Stimulated activated memory B cell treated with anti-CD40 and anti-IgM and Interleukin-4, amounts not matched to agents 10 μg/mL and 1 μg/mL and 100 μg/mL, for 72 hours (primary cell): ENCODE measurements around the gene TNS2.
A peak's percentile ranks its signal among the peaks of the same experiment; 100 is the strongest.
"Not testable (repeated sequence)": the region's sequence is repeated elsewhere in the genome, so short reads cannot be mapped to it uniquely, and the experiment has no call there.

Experiments
- ATAC-seq: fragments of 150-1000 bp; cut with Tn5 transposase; 2 replicates; pipeline ENCODE4 v1.10.0; 2021
- H3K27ac Mint-ChIP-seq: one replicate; pipeline ENCODE4 v1.8.0; 2022; ENCODE audit warnings: mild to moderate bottlenecking, mixed read lengths
- H3K27me3 Mint-ChIP-seq: one replicate; pipeline ENCODE4 v1.8.0; 2022; ENCODE audit warnings: mixed read lengths
- H3K36me3 Mint-ChIP-seq: one replicate; pipeline ENCODE4 v1.8.0; 2022; ENCODE audit warnings: mixed read lengths
- H3K4me1 Mint-ChIP-seq: one replicate; pipeline ENCODE4 v1.8.0; 2022; ENCODE audit warnings: mixed read lengths
- H3K4me3 Mint-ChIP-seq: one replicate; pipeline ENCODE4 v1.8.0; 2022; ENCODE audit warnings: mild to moderate bottlenecking, moderate library complexity, mixed read lengths
- H3K9me3 Mint-ChIP-seq: one replicate; pipeline ENCODE4 v1.8.0; 2022; ENCODE audit warnings: mixed read lengths

TNS2 gene

GRCh38 chr12:53027014-53027413 lies 22.9 kb upstream of the TNS2 start:
- ATAC-seq, H3K27ac Mint-ChIP-seq, H3K4me1 Mint-ChIP-seq, H3K9me3 Mint-ChIP-seq, H3K27me3 Mint-ChIP-seq, H3K4me3 Mint-ChIP-seq: not testable (repeated sequence)
- peaks cover 59% of the 10 kb centered on the region for H3K36me3 Mint-ChIP-seq

GRCh38 chr12:53031616-53032015 lies 18.2 kb upstream of the TNS2 start:
- no peak overlapping the region for H3K27ac Mint-ChIP-seq
- no peak overlapping the region for H3K4me3 Mint-ChIP-seq
- H3K27me3 Mint-ChIP-seq = no peaks in the 10 kb centered on the region
- no peak for ATAC-seq
- H3K4me1 Mint-ChIP-seq = no peaks in the 10 kb centered on the region
- peaks cover 63% of the 10 kb centered on the region for H3K36me3 Mint-ChIP-seq
- no peaks in the 10 kb centered on the region for H3K9me3 Mint-ChIP-seq

- ATAC-seq, H3K9me3 Mint-ChIP-seq, H3K27me3 Mint-ChIP-seq, H3K4me3 Mint-ChIP-seq, H3K27ac Mint-ChIP-seq, H3K4me1 Mint-ChIP-seq: not testable (repeated sequence)
- H3K36me3 Mint-ChIP-seq = peaks cover 65% of the 10 kb centered on the region
These were observed 16.0 kb upstream of the TNS2 start for GRCh38 chr12:53033832-53034231.

- Mint-ChIP-seq H3K9me3 (no peaks in the 10 kb centered on the region), H3K4me3 (no peak overlapping the region), H3K27me3 (no peaks in the 10 kb centered on the region), H3K4me1 (peaks cover 8% of the 10 kb centered on the region), H3K27ac (no peak overlapping the region), H3K36me3 (peaks cover 70% of the 10 kb centered on the region)
- ATAC-seq = no peak
These were observed 15.4 kb upstream of the TNS2 start for GRCh38 chr12:53034459-53034858.

GRCh38 chr12:53036802-53037201 lies 13.1 kb upstream of the TNS2 start:
- no peak overlapping the region for H3K4me3 Mint-ChIP-seq
- no peak for ATAC-seq
- peaks cover 8% of the 10 kb centered on the region for H3K4me1 Mint-ChIP-seq
- H3K27ac Mint-ChIP-seq = no peak overlapping the region
- H3K27me3 Mint-ChIP-seq = no peaks in the 10 kb centered on the region
- peaks cover 61% of the 10 kb centered on the region for H3K36me3 Mint-ChIP-seq
- no peaks in the 10 kb centered on the region for H3K9me3 Mint-ChIP-seq

GRCh38 chr12:53039851-53040250 lies 10.0 kb upstream of the TNS2 start:
- H3K4me3 Mint-ChIP-seq = no peak overlapping the region
- H3K36me3 Mint-ChIP-seq = peaks cover 48% of the 10 kb centered on the region
- ATAC-seq = no peak
- H3K4me1 Mint-ChIP-seq = peaks cover 8% of the 10 kb centered on the region
- H3K27me3 Mint-ChIP-seq = no peaks in the 10 kb centered on the region
- H3K9me3 Mint-ChIP-seq = no peaks in the 10 kb centered on the region
- no peak overlapping the region for H3K27ac Mint-ChIP-seq

- H3K27ac Mint-ChIP-seq = no peak overlapping the region
- no peak overlapping the region for H3K4me3 Mint-ChIP-seq
- ATAC-seq = no peak
These were observed 7.0 kb upstream of the TNS2 start for GRCh38 chr12:53042607-53043454.

GRCh38 chr12:53044052-53044581 lies 5.7 kb upstream of the TNS2 start:
- Mint-ChIP-seq H3K36me3 (peaks cover 13% of the 10 kb centered on the region), H3K4me1 (peaks cover 16% of the 10 kb centered on the region), H3K27ac (no peak overlapping the region), H3K27me3 (no peaks in the 10 kb centered on the region), H3K9me3 (no peaks in the 10 kb centered on the region), H3K4me3 (no peak overlapping the region)
- ATAC-seq = no peak

More at GRCh38 chr12:53042607-53043454, 7.0 kb upstream of the TNS2 start:
- Mint-ChIP-seq H3K36me3 (peaks cover 26% of the 10 kb centered on the region), H3K27me3 (no peaks in the 10 kb centered on the region), H3K4me1 (peaks cover 24% of the 10 kb centered on the region), H3K9me3 (no peaks in the 10 kb centered on the region)

- Mint-ChIP-seq H3K9me3 (no peaks in the 10 kb centered on the region), H3K4me3 (no peak overlapping the region), H3K27ac (no peak overlapping the region), H3K36me3 (peaks cover 11% of the 10 kb centered on the region), H3K27me3 (no peaks in the 10 kb centered on the region), H3K4me1 (peaks cover 16% of the 10 kb centered on the region)
- ATAC-seq = no peak
These were observed 4.8 kb upstream of the TNS2 start for GRCh38 chr12:53044896-53045695.

GRCh38 chr12:53045696-53046045 lies 4.2 kb upstream of the TNS2 start:
- H3K36me3 Mint-ChIP-seq = peaks cover 11% of the 10 kb centered on the region
- ATAC-seq = no peak
- no peaks in the 10 kb centered on the region for H3K27me3 Mint-ChIP-seq
- no peak overlapping the region for H3K27ac Mint-ChIP-seq
- H3K4me1 Mint-ChIP-seq = peaks cover 16% of the 10 kb centered on the region
- no peaks in the 10 kb centered on the region for H3K9me3 Mint-ChIP-seq
- H3K4me3 Mint-ChIP-seq = no peak overlapping the region

GRCh38 chr12:53046655-53047220 lies 3.1 kb upstream of the TNS2 start:
- Mint-ChIP-seq H3K36me3 (peaks cover 11% of the 10 kb centered on the region), H3K4me3 (peak overlapping the region; percentile 90), H3K27me3 (no peaks in the 10 kb centered on the region), H3K9me3 (no peaks in the 10 kb centered on the region), H3K27ac (peak overlapping the region; percentile 83), H3K4me1 (peaks cover 16% of the 10 kb centered on the region)
- ATAC-seq = peak; percentile 50

- peak; percentile 86 for ATAC-seq
- H3K27ac Mint-ChIP-seq = peak overlapping the region; percentile 83
- no peaks in the 10 kb centered on the region for H3K27me3 Mint-ChIP-seq
- peaks cover 16% of the 10 kb centered on the region for H3K4me1 Mint-ChIP-seq
- peak overlapping the region; percentile 62 for H3K4me3 Mint-ChIP-seq
- no peaks in the 10 kb centered on the region for H3K9me3 Mint-ChIP-seq
- peaks cover 5% of the 10 kb centered on the region for H3K36me3 Mint-ChIP-seq
These were observed 2.4 kb upstream of the TNS2 start for GRCh38 chr12:53047221-53048032.

GRCh38 chr12:53048033-53048779 lies 1.7 kb upstream of the TNS2 start:
- Mint-ChIP-seq H3K4me1 (peaks cover 16% of the 10 kb centered on the region), H3K27me3 (no peaks in the 10 kb centered on the region), H3K4me3 (peak overlapping the region; percentile 62), H3K27ac (peak overlapping the region; percentile 53), H3K9me3 (no peaks in the 10 kb centered on the region), H3K36me3 (no peaks in the 10 kb centered on the region)
- no peak for ATAC-seq

GRCh38 chr12:53048780-53049401 lies 974 bp upstream of the TNS2 start:
- H3K27ac Mint-ChIP-seq = no peak overlapping the region
- H3K9me3 Mint-ChIP-seq = no peaks in the 10 kb centered on the region
- no peak for ATAC-seq
- H3K4me1 Mint-ChIP-seq = peaks cover 22% of the 10 kb centered on the region
- no peaks in the 10 kb centered on the region for H3K36me3 Mint-ChIP-seq
- H3K27me3 Mint-ChIP-seq = no peaks in the 10 kb centered on the region
- H3K4me3 Mint-ChIP-seq = no peak overlapping the region
